ENCODE data around the gene DPH2. TPM values are rescaled to one million over a fixed set of nuclear protein-coding genes. Genes with fewer than 3 reads are reported as not detected.

The DPH2 gene
- total RNA-seq, 1 donor from 2014 or later = 25.3 TPM

GRCh38 chr1:44016041-44016889 is 46.5 kb downstream of the DPH2 start:
- no peaks in the 10 kb centered on the region for H3K4me1 Mint-ChIP-seq (ENCODE audit: low read depth, unreplicated experiment)
- no peak for TF ChIP-seq CTCF (IDR thresholded peaks at IDR 0.05; ENCODE audit: partially characterized antibody, unreplicated experiment)
- H3K27me3 Mint-ChIP-seq (ENCODE audit: unreplicated experiment) = no peaks in the 10 kb centered on the region
- no peaks in the 10 kb centered on the region for H3K9me3 Mint-ChIP-seq (ENCODE audit: unreplicated experiment)
- H3K27ac Mint-ChIP-seq (ENCODE audit: unreplicated experiment) = no peak overlapping the region
- no peak overlapping the region for H3K4me3 Mint-ChIP-seq (ENCODE audit: unreplicated experiment)
- no peak for DNase-seq
- no peaks in the 10 kb centered on the region for H3K36me3 Mint-ChIP-seq (ENCODE audit: unreplicated experiment)

GRCh38 chr1:44016890-44017400 is 47.1 kb downstream of the DPH2 start:
- Mint-ChIP-seq H3K4me1 (ENCODE audit: low read depth, unreplicated experiment) (no peaks in the 10 kb centered on the region), H3K9me3 (ENCODE audit: unreplicated experiment) (no peaks in the 10 kb centered on the region), H3K4me3 (ENCODE audit: unreplicated experiment) (no peak overlapping the region), H3K36me3 (ENCODE audit: unreplicated experiment) (peaks cover 4% of the 10 kb centered on the region), H3K27ac (ENCODE audit: unreplicated experiment) (no peak overlapping the region), H3K27me3 (ENCODE audit: unreplicated experiment) (peaks cover 2% of the 10 kb centered on the region)
- DNase-seq = no peak
- no peak for TF ChIP-seq CTCF (IDR thresholded peaks at IDR 0.05; ENCODE audit: partially characterized antibody, unreplicated experiment)

GRCh38 chr1:44019466-44019948 is 49.7 kb downstream of the DPH2 start:
- DNase-seq = peak; percentile 55
- Mint-ChIP-seq H3K27ac (ENCODE audit: unreplicated experiment) (no peak overlapping the region), H3K4me1 (ENCODE audit: low read depth, unreplicated experiment) (no peaks in the 10 kb centered on the region), H3K9me3 (ENCODE audit: unreplicated experiment) (no peaks in the 10 kb centered on the region), H3K4me3 (ENCODE audit: unreplicated experiment) (no peak overlapping the region), H3K36me3 (ENCODE audit: unreplicated experiment) (peaks cover 4% of the 10 kb centered on the region), H3K27me3 (ENCODE audit: unreplicated experiment) (peaks cover 2% of the 10 kb centered on the region)
- TF ChIP-seq CTCF (IDR thresholded peaks at IDR 0.05; ENCODE audit: partially characterized antibody, unreplicated experiment) = no peak

GRCh38 chr1:44020464-44020863 is 50.7 kb downstream of the DPH2 start:
- DNase-seq = no peak
- H3K27ac Mint-ChIP-seq (ENCODE audit: unreplicated experiment) = no peak overlapping the region
- H3K4me1 Mint-ChIP-seq (ENCODE audit: low read depth, unreplicated experiment) = no peaks in the 10 kb centered on the region
- peaks cover 2% of the 10 kb centered on the region for H3K27me3 Mint-ChIP-seq (ENCODE audit: unreplicated experiment)
- H3K4me3 Mint-ChIP-seq (ENCODE audit: unreplicated experiment) = no peak overlapping the region
- TF ChIP-seq CTCF (IDR thresholded peaks at IDR 0.05; ENCODE audit: partially characterized antibody, unreplicated experiment) = no peak
- peaks cover 2% of the 10 kb centered on the region for H3K9me3 Mint-ChIP-seq (ENCODE audit: unreplicated experiment)
- H3K36me3 Mint-ChIP-seq (ENCODE audit: unreplicated experiment) = peaks cover 4% of the 10 kb centered on the region

GRCh38 chr1:44021156-44021555 is 51.3 kb downstream of the DPH2 start:
- no peak for DNase-seq
- Mint-ChIP-seq H3K4me3 (ENCODE audit: unreplicated experiment) (no peak overlapping the region), H3K27me3 (ENCODE audit: unreplicated experiment) (peaks cover 2% of the 10 kb centered on the region), H3K27ac (ENCODE audit: unreplicated experiment) (no peak overlapping the region), H3K36me3 (ENCODE audit: unreplicated experiment) (peaks cover 4% of the 10 kb centered on the region), H3K9me3 (ENCODE audit: unreplicated experiment) (peaks cover 2% of the 10 kb centered on the region), H3K4me1 (ENCODE audit: low read depth, unreplicated experiment) (no peaks in the 10 kb centered on the region)
- no peak for TF ChIP-seq CTCF (IDR thresholded peaks at IDR 0.05; ENCODE audit: partially characterized antibody, unreplicated experiment)
